ENCODE results near the gene ASPG. TPM values are rescaled to one million over a fixed set of nuclear protein-coding genes. Genes with fewer than 3 reads are reported as not detected.

Gene ASPG
- total RNA-seq, 2 donors from 2014 or later, result 78.5 to 161 TPM

- Histone ChIP-seq H3K36me3 (peaks cover 14% of the 10 kb centered on the region), H3K4me1 (peaks cover 0 to 26% of the 10 kb centered on the region in 2 donors), H3K27ac (no peak overlapping the region), H3K9me3 (no peaks in the 10 kb centered on the region), H3K27me3 (no peaks in the 10 kb centered on the region), H3K4me3 (no peak overlapping the region)
- DNase-seq (ENCODE audit: low spot score), result no peak
- TF ChIP-seq CTCF (IDR thresholded peaks at IDR 0.05), result no peak
Measured at GRCh38 chr14:104100171-104101085, 14.9 kb downstream of the ASPG start.

DNA sequence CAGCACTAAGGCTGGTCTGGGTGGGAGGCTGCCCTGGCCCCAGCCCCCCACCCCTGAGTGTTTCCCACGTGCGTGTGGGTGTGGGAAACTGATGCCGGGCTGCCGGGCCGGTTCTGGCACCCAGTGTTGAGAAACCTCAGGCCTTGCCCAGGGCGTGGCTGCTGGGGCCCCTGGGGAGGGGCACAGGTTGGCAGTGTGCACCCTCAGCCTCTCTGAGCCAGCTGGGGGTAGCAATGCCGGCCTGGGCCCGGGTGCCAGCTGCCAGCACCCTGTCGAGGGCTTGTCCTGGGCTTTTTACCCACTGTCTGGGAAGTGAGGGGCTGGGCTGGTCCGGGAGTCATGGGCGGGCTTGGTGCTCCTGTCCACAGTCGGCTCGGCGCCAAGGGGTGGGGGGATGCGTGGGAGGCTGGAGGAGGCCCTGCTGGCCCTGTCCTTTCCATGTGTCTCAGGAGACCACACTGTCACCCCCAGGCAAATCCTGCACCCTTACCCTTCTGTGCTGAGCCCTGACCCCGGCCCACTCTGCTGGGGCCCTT, 15.7 kb downstream of the ASPG start:
- DNase-seq (ENCODE audit: low spot score), result no peak
- Histone ChIP-seq H3K27me3 (no peaks in the 10 kb centered on the region), H3K4me3 (no peak overlapping the region), H3K36me3 (peaks cover 10% of the 10 kb centered on the region), H3K27ac (no peak overlapping the region), H3K4me1 (peaks cover 0 to 26% of the 10 kb centered on the region in 2 donors), H3K9me3 (no peaks in the 10 kb centered on the region)
- no peak for TF ChIP-seq CTCF (IDR thresholded peaks at IDR 0.05)

- no peak for DNase-seq (ENCODE audit: low spot score)
- H3K4me1 ChIP-seq, result peaks cover 0 to 26% of the 10 kb centered on the region in 2 donors
- no peaks in the 10 kb centered on the region for H3K27me3 ChIP-seq
- no peaks in the 10 kb centered on the region for H3K9me3 ChIP-seq
- TF ChIP-seq CTCF (IDR thresholded peaks at IDR 0.05), result no peak
- no peak overlapping the region for H3K27ac ChIP-seq
- H3K4me3 ChIP-seq, result no peak overlapping the region
- peaks cover 7% of the 10 kb centered on the region for H3K36me3 ChIP-seq
Measured at GRCh38 chr14:104101651-104102281, 16.3 kb downstream of the ASPG start.

DNA sequence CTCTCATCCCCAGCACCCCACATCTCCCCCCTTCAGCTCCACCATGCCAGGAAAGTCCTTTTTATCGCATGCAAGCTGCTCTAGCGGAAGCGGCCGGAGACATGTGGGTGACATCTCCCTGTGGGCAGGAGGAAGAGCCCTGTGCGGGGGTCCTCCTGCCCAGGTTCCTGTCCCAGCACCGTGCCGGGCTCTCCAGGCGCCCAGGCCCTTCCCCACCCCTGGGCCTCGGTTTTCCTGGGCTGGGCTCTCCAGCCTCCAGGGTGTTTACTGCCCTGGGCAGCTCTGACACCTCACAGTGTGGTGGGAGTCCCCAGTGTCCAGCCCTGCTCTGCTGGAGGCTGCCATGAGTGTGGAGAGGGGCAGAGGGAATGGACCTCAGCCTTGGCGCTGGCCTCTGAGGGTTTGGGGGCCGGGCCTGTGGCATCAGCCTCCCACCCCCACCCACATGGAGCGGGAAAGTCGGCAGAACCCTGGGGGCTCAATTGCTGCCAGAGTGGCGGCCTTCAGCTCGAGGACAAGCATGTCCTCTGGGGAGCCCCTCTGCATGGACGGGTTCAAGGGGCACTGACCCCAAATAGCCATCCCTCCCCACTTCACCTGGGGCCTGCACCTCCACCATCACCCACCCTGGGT, 16.9 kb downstream of the ASPG start:
- no peak overlapping the region for H3K27ac ChIP-seq
- peaks cover 0 to 26% of the 10 kb centered on the region in 2 donors for H3K4me1 ChIP-seq
- TF ChIP-seq CTCF (IDR thresholded peaks at IDR 0.05), result no peak
- no peaks in the 10 kb centered on the region for H3K9me3 ChIP-seq
- no peak for DNase-seq (ENCODE audit: low spot score)
- no peak overlapping the region for H3K4me3 ChIP-seq
- peaks cover 7% of the 10 kb centered on the region for H3K36me3 ChIP-seq
- no peaks in the 10 kb centered on the region for H3K27me3 ChIP-seq

DNA sequence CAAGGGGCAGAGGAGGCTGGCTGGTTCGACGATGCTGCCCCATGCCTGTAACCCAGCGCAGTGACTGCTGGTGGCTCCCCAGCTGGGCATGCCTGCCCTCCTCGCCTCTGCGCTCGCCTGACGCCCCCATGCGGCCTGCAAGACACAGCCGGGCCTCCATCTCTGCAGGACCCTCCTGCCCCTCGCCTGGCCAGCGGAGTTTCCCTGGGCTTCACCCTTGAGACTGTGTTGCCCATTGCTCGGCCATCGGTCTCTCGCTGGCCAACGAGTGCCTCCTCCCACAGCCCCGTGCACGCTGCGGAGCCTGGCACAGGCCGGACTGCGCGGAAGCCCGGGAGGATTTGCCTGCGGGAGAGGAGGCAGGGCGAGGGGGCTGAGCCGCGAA, 17.6 kb downstream of the ASPG start:
- peaks cover 0 to 26% of the 10 kb centered on the region in 2 donors for H3K4me1 ChIP-seq
- no peaks in the 10 kb centered on the region for H3K27me3 ChIP-seq
- H3K27ac ChIP-seq, result no peak overlapping the region
- peaks cover 7% of the 10 kb centered on the region for H3K36me3 ChIP-seq
- no peak for TF ChIP-seq CTCF (IDR thresholded peaks at IDR 0.05)
- no peak for DNase-seq (ENCODE audit: low spot score)
- no peak overlapping the region for H3K4me3 ChIP-seq
- no peaks in the 10 kb centered on the region for H3K9me3 ChIP-seq
